SK-N-SH (cell line): ENCODE results near the gene BRD1. TPM values are rescaled to one million over a fixed set of nuclear protein-coding genes. Genes with fewer than 3 reads are reported as not detected.

Source experiments
- CTCF ChIA-PET: fragments of 300-600, 350-600 bp; formaldehyde crosslinking; extraction: SDS; loops from one replicate; lab custom pipeline; 2021; lab: Yijun Ruan, JAX
- POLR2A ChIA-PET: fragments of 350-600 bp; sonication (Branson Sonifier 250); formaldehyde crosslinking; extraction: SDS; loops from one replicate; lab custom pipeline; 2020; ENCODE audit warnings: antibody characterized with exemption, inconsistent platforms; lab: Yijun Ruan, JAX
- DNase-seq: peaks from one replicate; pipeline ENCODE4 v3.0.0; 2012
- H2AFZ ChIP-seq: fragments of 200-600 bp; sonication (generic); 2 replicates; pipeline ENCODE4 v1.8.1; 2016; ENCODE audit warnings: antibody characterized with exemption, mild to moderate bottlenecking, low read depth
- H3F3A ChIP-seq: fragments of 200-600 bp; sonication (generic); replicated peaks from 2 replicates; pipeline ENCODE3; 2016; ENCODE audit warnings: antibody characterized with exemption, mild to moderate bottlenecking; ENCODE audit not compliant: insufficient read depth
- H3K27ac ChIP-seq, 2 experiments: fragments of 200-500 bp in 1 of 2; fragments of 200-600 bp in 1 of 2; sonication (Bioruptor generic) in 1 of 2; sonication (generic), shearing (Covaris generic) in 1 of 2; 2 replicates each; pipeline versions ENCODE4 v1.5.1 to v1.6.1; 2014 to 2016; ENCODE audit warnings: low read depth in 2 of 2, inconsistent platforms in 1 of 2, low read length in 1 of 2, mild to moderate bottlenecking in 1 of 2, mixed read lengths in 1 of 2
- H3K27me3 ChIP-seq: fragments of 200-600 bp; sonication (generic), shearing (Covaris generic); 2 replicates; pipeline ENCODE4 v1.6.1; 2016; ENCODE audit warnings: mixed run types; ENCODE audit not compliant: insufficient read depth
- H3K36me3 ChIP-seq, 2 experiments: fragments of 200-500 bp in 1 of 2; fragments of 200-600 bp in 1 of 2; sonication (Bioruptor generic) in 1 of 2; sonication (generic) in 1 of 2; replicated peaks in 1 of 2; 2 replicates each; pipeline versions ENCODE3 to v1.5.1; 2014 to 2016; ENCODE audit warnings: low read length in 1 of 2, mild to moderate bottlenecking in 1 of 2; ENCODE audit not compliant: insufficient read depth in 2 of 2, control insufficient read depth in 1 of 2
- H3K4me1 ChIP-seq, 2 experiments: fragments of 200-500 bp in 1 of 2; fragments of 200-600 bp in 1 of 2; sonication (Bioruptor generic) in 1 of 2; sonication (generic), shearing (Covaris generic) in 1 of 2; 2 replicates each; pipeline versions ENCODE4 v1.5.1 to v1.6.1; 2014 to 2016; ENCODE audit warnings: low read depth in 1 of 2, low read length in 1 of 2, mixed run types in 1 of 2; ENCODE audit not compliant: insufficient read depth in 2 of 2, control insufficient read depth in 1 of 2
- H3K4me2 ChIP-seq: fragments of 200-600 bp; sonication (generic), shearing (Covaris generic); 2 replicates; pipeline ENCODE4 v1.6.1; 2017; ENCODE audit warnings: mixed run types
- H3K4me3 ChIP-seq, 2 experiments: fragments of 200-500 bp in 1 of 2; fragments of 200-600 bp in 1 of 2; sonication (Bioruptor generic) in 1 of 2; sonication (generic), shearing (Covaris generic) in 1 of 2; 2 replicates each; pipeline versions ENCODE4 v1.5.1 to v1.8.1; 2014 to 2016; ENCODE audit warnings: low read depth in 2 of 2, inconsistent platforms in 1 of 2, low read length in 1 of 2, mild to moderate bottlenecking in 1 of 2, mixed read lengths in 1 of 2, moderate library complexity in 1 of 2
- H3K79me2 ChIP-seq: fragments of 200-600 bp; sonication (generic); 2 replicates; pipeline ENCODE4 v1.8.1; 2017; ENCODE audit warnings: mild to moderate bottlenecking; ENCODE audit not compliant: insufficient read depth
- H3K9ac ChIP-seq: fragments of 200-600 bp; sonication (generic); 2 replicates; pipeline ENCODE4 v1.6.1; 2017; ENCODE audit warnings: mixed run types
- H3K9me2 ChIP-seq: fragments of 200-600 bp; sonication (generic); 2 replicates; pipeline ENCODE4 v1.6.1; 2017; ENCODE audit warnings: mixed run types
- H3K9me3 ChIP-seq: fragments of 200-600 bp; sonication (generic); 2 replicates; pipeline ENCODE4 v1.6.1; 2017; ENCODE audit warnings: mixed run types, mild to moderate bottlenecking, moderate library complexity
- H4K20me1 ChIP-seq: fragments of 200-600 bp; sonication (generic); 2 replicates; pipeline ENCODE4 v1.6.1; 2017; ENCODE audit warnings: mild to moderate bottlenecking, mixed run types; ENCODE audit not compliant: insufficient read depth
- EP300 ChIP-seq, 2 experiments: IDR thresholded peaks; 2 replicates each; pipeline versions ENCODE4 v1.4.0 to v1.6.1; 2012; ENCODE audit warnings: borderline replicate concordance in 1 of 2, low read depth in 1 of 2, low read length in 1 of 2
- EZH2phosphoT487 ChIP-seq: fragments of 200-600 bp; sonication (generic); IDR thresholded peaks from 2 replicates; pipeline ENCODE4 v1.6.1; 2017; ENCODE audit warnings: low read depth, mixed run types, mild to moderate bottlenecking, antibody characterized with exemption, moderate library complexity, borderline replicate concordance
- FOSL2 ChIP-seq: IDR thresholded peaks from 2 replicates; pipeline ENCODE4 v1.4.0; 2012; ENCODE audit warnings: low read depth, mild to moderate bottlenecking, moderate library complexity, borderline replicate concordance
- FOXJ3 ChIP-seq: sonication (generic); formaldehyde crosslinking; IDR thresholded peaks from 2 replicates; pipeline ENCODE4 v1.5.1; 2020; ENCODE audit warnings: mild to moderate bottlenecking, missing genetic modification reagents
- MEF2A ChIP-seq: IDR thresholded peaks from 2 replicates; pipeline ENCODE4 v1.4.0; 2012; ENCODE audit warnings: low read depth, borderline replicate concordance
- POLR2AphosphoS5 ChIP-seq: IDR thresholded peaks from 2 replicates; pipeline ENCODE4 v1.6.1; 2012; ENCODE audit warnings: low read depth, low read length
- RCOR1 ChIP-seq: fragments of 150-350 bp; IDR thresholded peaks from 2 replicates; pipeline ENCODE4 v1.6.1; 2017; ENCODE audit warnings: antibody characterized with exemption, low read length
- REST ChIP-seq: IDR thresholded peaks from 2 replicates; pipeline ENCODE4 v1.6.1; 2012; ENCODE audit warnings: mild to moderate bottlenecking, low read depth, low read length, moderate library complexity
- SMC3 ChIP-seq: IDR thresholded peaks from 2 replicates; pipeline ENCODE4 v1.6.1; 2012; ENCODE audit warnings: low read depth, low read length, improper control_type of control experiment
- TAF1 ChIP-seq: IDR thresholded peaks from 2 replicates; pipeline ENCODE4 v1.6.1; 2012; ENCODE audit warnings: low read depth, mild to moderate bottlenecking, low read length, moderate library complexity, borderline replicate concordance
- TCF12 ChIP-seq: IDR thresholded peaks from 2 replicates; pipeline ENCODE4 v1.4.0; 2012
- TEAD4 ChIP-seq: IDR thresholded peaks from 2 replicates; pipeline ENCODE4 v1.4.0; 2012; ENCODE audit warnings: mild to moderate bottlenecking, borderline replicate concordance; ENCODE audit not compliant: insufficient read depth
- USF1 ChIP-seq: IDR thresholded peaks from 2 replicates; pipeline ENCODE4 v1.4.0; 2012; ENCODE audit warnings: low read depth, borderline replicate concordance
- YY1 ChIP-seq: IDR thresholded peaks from 2 replicates; pipeline ENCODE4 v1.4.0; 2012; ENCODE audit warnings: low read depth, mild to moderate bottlenecking
- ZBTB33 ChIP-seq: IDR thresholded peaks from 2 replicates; pipeline ENCODE4 v1.4.0; 2012; ENCODE audit warnings: low read depth, borderline replicate concordance
- WGBS: methylation state at CpG from one replicate; pipeline ENCODE4 v1.1.6; 2017; ENCODE audit warnings: low lambda C conversion rate; 5-methylcytosine and 5-hydroxymethylcytosine counted together
- polyA plus RNA-seq, 3 experiments: library from polyadenylated mRNA; depleted of rRNA; stranded (reverse); fragments of >200 nt; gene quantifications; 2 replicates each; pipeline ENCODE4 v1.2.3, GENCODE V29; 2012
- TF ChIP-seq, protein P1 (sequence below): fragments of 200-600 bp; sonication (generic); IDR thresholded peaks from 2 replicates; pipeline ENCODE4 v1.6.1; 2017; ENCODE audit warnings: antibody characterized with exemption, mild to moderate bottlenecking, moderate library complexity
- TF ChIP-seq, protein P2 (sequence below): IDR thresholded peaks from 2 replicates; pipeline ENCODE4 v1.4.0; 2012; ENCODE audit warnings: low read depth

The BRD1 gene
- 7.8 and 10.3 TPM in 2 replicates for polyA plus RNA-seq (2012; rRNA removed)
- 6.0 and 7.7 TPM in 2 replicates for polyA plus RNA-seq (2012; cell fraction: cytosol; rRNA removed)
- 40.9 and 50.0 TPM in 2 replicates for polyA plus RNA-seq (2012; cell fraction: nucleus; rRNA removed)

GRCh38 chr22:49827853-49828598 is at the start of gene BRD1:
Gene BRD1, minus strand, starts transcription at chr22:49827873. Its CDS starts 3,556 bp downstream, at chr22:49824317.
- 24% methylated on average over 27 of the region's 54 CpGs for WGBS
- Histone ChIP-seq H3K4me1 (peaks cover 9 to 24% of the 10 kb centered on the region in 2 experiments; a peak in 2 of 4 replicates), H3K9me3 (no peaks in the 10 kb centered on the region)
- POLR2A ChIA-PET: no interaction called here
- no peak for TF ChIP-seq RCOR1
- TF ChIP-seq SMC3: no peak
- 0 out of 2 replicates have a peak, but pooled peaks have one; percentile 33 for TF ChIP-seq POLR2AphosphoS5
- TF ChIP-seq TCF12: no peak
- no peak for TF ChIP-seq EP300 (IDR thresholded peaks at IDR 0.05; ENCODE audit: borderline replicate concordance in 1 of 2, low read depth in 1 of 2, low read length in 1 of 2)
- TF ChIP-seq YY1: 0 out of 2 replicates have a peak, but pooled peaks have one; percentile 61
- TF ChIP-seq MEF2A: no peak
- no peak for TF ChIP-seq USF1
- no peak for TF ChIP-seq ZBTB33
- TF ChIP-seq, protein P1, sequence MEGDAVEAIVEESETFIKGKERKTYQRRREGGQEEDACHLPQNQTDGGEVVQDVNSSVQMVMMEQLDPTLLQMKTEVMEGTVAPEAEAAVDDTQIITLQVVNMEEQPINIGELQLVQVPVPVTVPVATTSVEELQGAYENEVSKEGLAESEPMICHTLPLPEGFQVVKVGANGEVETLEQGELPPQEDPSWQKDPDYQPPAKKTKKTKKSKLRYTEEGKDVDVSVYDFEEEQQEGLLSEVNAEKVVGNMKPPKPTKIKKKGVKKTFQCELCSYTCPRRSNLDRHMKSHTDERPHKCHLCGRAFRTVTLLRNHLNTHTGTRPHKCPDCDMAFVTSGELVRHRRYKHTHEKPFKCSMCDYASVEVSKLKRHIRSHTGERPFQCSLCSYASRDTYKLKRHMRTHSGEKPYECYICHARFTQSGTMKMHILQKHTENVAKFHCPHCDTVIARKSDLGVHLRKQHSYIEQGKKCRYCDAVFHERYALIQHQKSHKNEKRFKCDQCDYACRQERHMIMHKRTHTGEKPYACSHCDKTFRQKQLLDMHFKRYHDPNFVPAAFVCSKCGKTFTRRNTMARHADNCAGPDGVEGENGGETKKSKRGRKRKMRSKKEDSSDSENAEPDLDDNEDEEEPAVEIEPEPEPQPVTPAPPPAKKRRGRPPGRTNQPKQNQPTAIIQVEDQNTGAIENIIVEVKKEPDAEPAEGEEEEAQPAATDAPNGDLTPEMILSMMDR: no peak
- TF ChIP-seq REST: no peak
- TF ChIP-seq TEAD4: no peak
- no peak for TF ChIP-seq FOSL2
- TF ChIP-seq TAF1: peak; percentile 44; the same call in 1 of the 2 replicates
- TF ChIP-seq, protein P2, sequence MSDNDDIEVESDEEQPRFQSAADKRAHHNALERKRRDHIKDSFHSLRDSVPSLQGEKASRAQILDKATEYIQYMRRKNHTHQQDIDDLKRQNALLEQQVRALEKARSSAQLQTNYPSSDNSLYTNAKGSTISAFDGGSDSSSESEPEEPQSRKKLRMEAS: peak; percentile 48; the same call in 1 of the 2 replicates
- no peak for TF ChIP-seq FOXJ3
- TF ChIP-seq EZH2phosphoT487: no peak
- TF ChIP-seq, all 33 proteins: peak for 4
- Histone ChIP-seq H3K4me2 (peak within 1 kb of the TSS; percentile 92), H4K20me1 (peaks cover 38% of the 10 kb centered on the region), H3K27ac (peak within 1 kb of the TSS; percentile 60 to 85), H3K4me3 (peak within 1 kb of the TSS; percentile 80 to 81), H3F3A (no peaks in the 10 kb centered on the region), H3K36me3 (peaks cover 9 to 18% of the 10 kb centered on the region in 2 experiments), H3K27me3 (no peaks in the 10 kb centered on the region; the same call in 1 of the 2 replicates), H3K9ac (peak within 1 kb of the TSS; percentile 95), H3K79me2 (peaks cover 42% of the 10 kb centered on the region), H2AFZ (peak within 1 kb of the TSS; percentile 95), H3K9me2 (no peaks in the 10 kb centered on the region)
- peak; percentile 89 for DNase-seq
- CTCF ChIA-PET: interaction anchor here (0.6 kb wide), 1 partner anchor 87 kb away, joined by 3 read pairs; no protein-coding TSS in a partner anchor
